CD1c-positive myeloid dendritic cell (primary cell): ENCODE results near the gene LILRB1.
"Not testable (repeated sequence)": the region's sequence is repeated elsewhere in the genome, so short reads cannot be mapped to it uniquely, and the experiment has no call there.

Experiments
- DNase-seq: peaks from one replicate; pipeline ENCODE4 v3.0.0-alpha.2; 2016; ENCODE audit errors: extremely low spot score

LILRB1 gene

DNA sequence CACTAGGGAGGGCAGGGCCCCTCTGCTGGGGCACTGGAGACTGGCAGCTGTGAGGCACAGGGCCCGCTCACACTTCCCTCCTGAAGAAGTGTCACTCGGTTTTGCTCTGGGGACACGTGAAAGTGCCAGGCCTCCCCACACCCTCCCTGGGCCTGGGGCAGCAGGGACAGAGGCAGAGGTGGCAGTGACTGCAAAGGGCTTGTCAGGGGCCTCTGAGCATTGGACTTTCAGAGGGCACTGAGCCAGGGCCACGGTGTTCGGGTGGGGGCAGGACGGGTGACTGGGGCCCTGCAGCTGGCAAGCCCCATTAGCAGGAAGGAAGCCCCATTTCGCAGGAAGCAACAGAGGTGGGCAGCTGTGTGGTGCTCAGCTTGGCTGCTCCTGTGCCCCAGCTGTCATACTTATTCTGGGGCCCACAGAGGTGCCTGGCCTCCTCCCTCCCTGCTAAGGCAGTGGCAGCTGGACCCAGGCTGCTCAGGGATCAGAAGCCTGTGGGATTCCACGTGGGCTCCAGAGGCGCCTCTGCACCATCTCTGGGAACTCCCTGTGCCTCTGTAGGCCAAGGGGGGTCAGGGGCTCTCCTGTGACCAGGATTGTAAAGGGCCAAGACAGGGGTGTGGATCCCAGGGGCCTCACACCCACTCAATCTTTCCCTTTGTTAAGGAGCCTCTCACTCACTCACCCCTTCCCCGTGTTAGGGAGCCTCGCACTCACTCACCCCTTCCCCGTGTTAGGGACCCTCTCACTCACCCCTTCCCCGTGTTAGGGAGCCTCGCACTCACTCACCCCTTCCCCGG lies 5.2 kb upstream of the LILRB1 start:
- DNase-seq: not testable (repeated sequence)

DNA sequence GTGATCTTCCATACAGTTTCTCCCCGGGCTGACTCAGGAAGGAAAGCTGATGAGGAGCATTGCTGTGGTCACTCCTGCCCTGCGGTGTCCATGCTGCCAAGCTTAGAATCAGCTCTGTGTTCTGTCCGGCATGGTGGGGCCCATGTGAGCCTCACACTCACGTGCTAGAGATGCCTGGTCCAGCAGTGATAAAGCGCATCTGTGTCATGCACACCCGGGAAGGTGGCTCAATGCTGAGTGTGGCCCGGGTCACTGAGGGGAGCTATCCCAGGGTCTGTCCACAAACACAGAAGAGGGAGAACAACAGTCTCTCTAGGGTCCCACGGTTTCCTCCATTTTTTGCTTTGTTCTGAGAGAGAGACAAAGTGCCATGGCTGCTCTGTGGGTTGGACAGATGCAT lies 3.5 kb upstream of the LILRB1 start:
- DNase-seq: no peak

DNA sequence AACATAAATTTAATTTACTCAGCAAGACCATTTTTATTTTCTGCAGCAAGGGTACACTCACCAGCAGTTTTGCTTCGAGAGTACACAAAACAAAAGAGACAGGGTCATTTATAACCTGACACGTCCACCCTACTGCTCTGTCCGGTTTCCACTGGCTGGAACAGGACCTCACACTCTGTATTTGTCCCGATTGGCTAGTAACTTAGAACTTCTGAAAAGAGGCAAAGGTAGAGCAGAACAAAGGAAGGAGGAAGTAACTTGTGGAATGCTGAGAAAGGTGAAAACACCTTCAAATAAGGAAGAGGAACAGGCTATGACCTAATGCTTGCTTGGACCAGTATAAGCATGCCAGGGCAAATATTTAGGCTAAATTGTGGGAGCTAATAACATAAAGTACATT lies 2.4 kb upstream of the LILRB1 start:
- not testable (repeated sequence) for DNase-seq

DNA sequence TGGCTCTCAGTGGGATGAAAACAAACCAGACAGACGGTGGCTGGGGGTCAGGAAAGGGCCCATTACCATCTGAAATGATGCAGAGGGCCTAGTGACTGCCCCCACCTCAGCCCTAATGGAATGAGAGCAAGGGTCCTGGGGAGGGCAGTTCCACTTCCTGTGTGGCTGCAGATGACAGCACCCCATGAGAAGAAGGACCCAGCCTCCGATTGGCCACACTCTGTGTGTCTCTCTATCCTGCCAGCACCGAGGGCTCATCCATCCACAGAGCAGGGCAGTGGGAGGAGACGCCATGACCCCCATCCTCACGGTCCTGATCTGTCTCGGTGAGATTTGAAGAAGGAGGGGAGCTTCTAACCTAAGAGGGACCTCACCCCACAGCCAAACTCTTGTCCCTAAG lies 498 bp downstream of the LILRB1 start:
- DNase-seq: no peak

DNA sequence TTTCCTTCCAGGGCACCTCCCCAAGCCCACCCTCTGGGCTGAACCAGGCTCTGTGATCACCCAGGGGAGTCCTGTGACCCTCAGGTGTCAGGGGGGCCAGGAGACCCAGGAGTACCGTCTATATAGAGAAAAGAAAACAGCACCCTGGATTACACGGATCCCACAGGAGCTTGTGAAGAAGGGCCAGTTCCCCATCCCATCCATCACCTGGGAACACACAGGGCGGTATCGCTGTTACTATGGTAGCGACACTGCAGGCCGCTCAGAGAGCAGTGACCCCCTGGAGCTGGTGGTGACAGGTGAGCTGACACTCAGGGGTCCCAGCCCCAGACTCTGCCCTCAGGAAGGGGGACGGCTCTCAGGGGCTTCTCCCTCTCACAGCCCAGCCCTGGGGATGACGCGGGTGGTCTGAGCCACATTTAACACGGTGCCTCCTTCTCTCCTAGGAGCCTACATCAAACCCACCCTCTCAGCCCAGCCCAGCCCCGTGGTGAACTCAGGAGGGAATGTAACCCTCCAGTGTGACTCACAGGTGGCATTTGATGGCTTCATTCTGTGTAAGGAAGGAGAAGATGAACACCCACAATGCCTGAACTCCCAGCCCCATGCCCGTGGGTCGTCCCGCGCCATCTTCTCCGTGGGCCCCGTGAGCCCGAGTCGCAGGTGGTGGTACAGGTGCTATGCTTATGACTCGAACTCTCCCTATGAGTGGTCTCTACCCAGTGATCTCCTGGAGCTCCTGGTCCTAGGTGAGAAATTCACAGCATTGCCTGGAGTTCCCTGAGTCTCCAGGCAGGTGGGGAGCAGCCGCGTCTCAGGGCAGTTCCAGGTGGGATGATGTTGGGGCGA lies 1.4 kb downstream of the LILRB1 start:
- DNase-seq: not testable (repeated sequence)

DNA sequence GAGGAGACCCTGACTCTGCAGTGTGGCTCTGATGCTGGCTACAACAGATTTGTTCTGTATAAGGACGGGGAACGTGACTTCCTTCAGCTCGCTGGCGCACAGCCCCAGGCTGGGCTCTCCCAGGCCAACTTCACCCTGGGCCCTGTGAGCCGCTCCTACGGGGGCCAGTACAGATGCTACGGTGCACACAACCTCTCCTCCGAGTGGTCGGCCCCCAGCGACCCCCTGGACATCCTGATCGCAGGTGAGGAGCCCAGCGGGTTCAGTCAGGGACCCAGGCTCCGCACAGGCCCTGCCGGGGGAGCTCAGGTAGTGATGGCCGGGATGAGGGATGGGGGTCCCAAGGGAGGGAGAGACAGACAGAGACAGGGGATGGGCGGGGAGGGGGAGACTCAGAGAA lies 2.2 kb downstream of the LILRB1 start:
- DNase-seq: not testable (repeated sequence)

DNA sequence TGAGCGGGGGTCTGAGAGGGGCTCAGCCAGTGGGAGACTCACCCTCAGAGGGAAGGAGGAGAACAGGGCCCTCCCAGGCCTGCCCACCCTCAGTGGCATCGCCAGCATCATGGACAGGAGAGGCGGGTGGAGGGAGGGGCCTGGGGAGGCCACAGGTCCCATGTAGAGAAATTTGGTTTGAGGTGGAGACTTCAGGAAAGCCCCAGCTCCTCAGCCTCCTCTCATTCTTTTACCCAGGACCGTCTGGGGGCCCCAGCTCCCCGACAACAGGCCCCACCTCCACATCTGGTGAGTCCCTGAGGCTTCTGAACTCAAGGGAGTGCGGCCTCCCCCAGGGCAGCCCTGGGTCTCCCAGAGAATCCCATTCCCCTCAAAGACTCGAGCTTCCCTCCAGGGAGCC lies 3.1 kb downstream of the LILRB1 start:
- no peak for DNase-seq

DNA sequence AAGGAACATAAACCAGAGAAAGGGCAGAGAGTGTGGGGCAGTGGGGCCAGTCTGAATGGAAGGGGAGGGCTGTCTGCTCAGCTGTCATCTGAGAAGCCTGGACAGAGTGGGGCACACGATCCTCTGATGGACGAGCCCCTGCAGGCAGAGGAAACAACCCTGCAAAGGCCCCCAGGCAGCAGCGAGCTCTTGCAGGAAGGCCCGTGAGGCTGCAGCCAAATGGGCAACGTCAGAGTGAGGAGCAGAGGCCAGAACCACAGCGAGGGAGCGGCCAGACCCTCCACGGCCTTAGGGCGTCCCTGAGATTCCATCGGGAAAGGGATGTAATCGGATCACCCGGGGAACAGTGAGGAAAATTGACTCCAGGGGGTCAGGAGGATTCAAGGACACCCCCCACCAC lies 5.8 kb downstream of the LILRB1 start:
- not testable (repeated sequence) for DNase-seq

DNA sequence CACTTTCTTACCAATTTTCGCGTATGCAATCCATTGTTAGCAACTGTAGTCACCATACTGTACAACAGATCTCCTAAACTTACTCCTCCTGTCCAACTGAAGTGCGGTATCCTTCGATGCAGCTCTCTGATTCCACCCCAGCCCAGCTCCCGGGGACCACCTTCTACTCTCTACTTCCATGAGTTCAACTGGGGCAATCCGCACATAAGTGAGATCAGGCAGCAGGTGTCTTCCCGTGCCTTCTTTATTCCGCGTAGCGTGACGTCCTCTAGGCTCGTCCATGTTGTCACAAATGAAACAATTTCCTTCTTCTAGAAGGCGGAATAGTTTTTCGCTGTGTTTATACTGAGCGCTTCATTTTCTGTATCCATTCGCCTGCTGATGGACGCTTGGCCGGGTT lies 8.4 kb downstream of the LILRB1 start:
- DNase-seq: no peak

DNA sequence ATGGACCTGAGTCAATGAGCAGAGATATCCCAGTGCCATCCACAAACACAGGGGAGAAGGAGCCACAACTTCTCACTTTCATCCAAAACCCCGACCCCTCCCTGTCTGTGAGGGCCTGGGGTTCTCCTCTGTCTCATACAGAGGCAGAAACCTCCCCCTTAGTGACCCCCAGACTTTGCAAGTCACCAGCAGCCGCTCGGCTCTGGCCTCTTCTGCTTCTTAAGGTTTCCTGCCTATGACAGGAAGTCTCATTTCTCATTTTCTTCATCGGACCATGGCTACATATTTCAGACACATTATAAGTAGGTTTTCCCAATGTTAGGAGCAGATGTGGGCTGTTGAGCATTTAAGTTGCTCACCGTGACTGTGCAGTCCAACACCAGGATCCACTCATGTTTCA lies 12.7 kb downstream of the LILRB1 start:
- peak; percentile 85 for DNase-seq

DNA sequence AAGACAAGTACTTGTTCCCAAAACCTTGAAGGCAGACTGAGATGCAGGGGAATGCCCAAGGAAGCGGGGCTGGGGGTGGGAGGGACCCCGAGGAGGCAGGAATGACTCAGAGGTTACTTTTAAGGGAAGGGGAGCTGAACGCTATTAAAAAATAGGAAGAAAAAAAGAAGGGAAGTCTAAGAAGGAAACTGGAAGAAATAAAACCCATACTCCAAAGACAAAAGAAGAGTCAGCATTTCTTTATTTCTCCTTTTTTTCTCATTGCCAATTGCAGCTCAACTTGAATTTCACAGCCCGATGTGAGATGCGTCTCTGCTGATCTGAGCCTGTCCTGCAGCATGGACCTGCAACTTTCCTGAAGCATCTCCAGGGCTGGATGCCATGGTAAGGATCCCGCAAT lies 13.3 kb downstream of the LILRB1 start:
- DNase-seq: peak; percentile 88

DNA sequence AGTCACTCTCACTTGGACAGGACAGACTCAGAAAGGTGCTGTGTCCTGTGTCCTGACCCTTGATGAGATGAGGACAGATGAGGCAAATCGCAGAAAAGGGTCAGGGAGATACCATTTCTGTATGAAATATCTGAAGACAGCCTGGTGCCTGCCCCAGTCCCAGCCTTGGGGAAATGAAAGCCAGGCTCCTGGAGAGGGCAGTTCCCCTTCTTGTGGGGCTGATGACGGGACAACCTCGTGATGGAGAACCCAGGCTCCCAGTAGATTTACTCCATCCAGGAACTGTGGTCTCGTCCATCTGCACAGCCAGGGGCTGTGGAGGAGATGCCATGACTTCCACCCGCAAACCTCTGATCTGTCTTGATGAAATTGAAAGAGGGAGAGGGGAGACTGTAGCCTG lies 13.8 kb downstream of the LILRB1 start:
- peak; percentile 92 for DNase-seq

DNA sequence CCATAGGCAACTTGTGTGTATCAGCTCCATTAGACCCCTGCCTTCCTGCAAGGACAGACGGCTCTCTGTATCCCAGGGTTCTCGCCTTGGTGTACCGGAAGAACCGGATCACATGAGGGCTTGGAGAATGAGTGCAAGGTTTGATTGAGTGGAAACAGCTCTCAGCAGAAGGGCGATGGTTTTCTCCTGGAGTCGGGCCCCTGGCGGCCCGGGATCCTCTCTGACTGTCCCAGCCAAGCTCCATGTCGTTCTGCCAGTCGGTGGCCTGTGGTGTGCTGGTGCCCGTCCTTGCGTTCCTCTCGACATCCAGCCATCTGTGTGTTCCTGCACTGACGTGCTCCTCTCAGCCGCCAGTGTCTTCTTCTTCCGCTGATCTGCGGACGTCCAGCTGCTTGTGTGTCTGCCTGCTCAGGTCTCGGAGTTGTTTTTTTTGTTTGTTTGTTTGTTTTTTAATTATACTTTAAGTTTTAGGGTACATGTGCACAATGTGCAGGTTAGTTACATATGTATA lies 16.1 kb downstream of the LILRB1 start:
- DNase-seq: no peak

DNA sequence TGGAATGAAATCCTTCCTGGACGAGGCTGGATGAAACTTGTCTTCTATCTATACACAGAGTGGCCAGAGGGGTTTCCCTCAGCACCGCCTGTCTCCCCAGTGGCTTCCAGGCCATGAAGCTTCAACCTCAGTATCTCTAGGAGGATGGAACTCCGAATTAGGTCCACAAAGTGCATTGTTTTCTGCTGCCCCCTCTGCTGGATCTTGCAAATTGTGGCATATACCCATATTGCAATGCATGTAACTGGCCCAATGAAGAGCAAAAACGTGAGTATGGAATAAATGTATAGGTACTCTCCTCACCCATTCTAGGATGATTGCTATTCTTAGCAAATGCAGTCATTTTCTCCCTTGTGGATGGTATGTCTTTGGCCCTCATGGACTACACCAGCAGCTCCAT lies 17.8 kb downstream of the LILRB1 start:
- no peak for DNase-seq

DNA sequence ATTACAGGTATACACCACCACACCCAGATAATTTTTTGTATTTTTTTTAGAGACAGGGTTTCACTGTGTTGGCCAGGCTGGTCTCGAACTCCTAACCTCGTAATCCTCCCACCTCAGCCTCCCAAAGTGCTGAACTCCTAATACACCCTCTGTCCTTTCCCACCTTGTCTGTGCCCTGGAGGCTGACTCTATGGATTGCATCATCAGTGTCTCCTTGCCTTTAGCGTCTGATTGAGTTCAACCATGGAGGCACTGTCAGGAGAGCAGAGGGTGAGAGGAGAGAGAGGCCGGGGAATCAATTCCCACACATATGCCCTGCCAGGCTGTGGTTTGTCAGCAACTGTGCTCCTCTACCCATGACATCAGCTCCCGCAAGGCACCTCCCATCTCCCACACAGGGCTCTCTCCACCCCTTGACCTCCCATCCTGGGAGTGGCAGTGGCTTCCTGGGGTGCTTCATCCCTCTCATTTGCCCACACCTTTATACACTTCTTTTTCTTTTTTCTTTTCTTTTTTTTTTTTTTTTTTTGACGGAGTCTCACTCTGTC lies 19.9 kb downstream of the LILRB1 start:
- DNase-seq: peak; percentile 64

DNA sequence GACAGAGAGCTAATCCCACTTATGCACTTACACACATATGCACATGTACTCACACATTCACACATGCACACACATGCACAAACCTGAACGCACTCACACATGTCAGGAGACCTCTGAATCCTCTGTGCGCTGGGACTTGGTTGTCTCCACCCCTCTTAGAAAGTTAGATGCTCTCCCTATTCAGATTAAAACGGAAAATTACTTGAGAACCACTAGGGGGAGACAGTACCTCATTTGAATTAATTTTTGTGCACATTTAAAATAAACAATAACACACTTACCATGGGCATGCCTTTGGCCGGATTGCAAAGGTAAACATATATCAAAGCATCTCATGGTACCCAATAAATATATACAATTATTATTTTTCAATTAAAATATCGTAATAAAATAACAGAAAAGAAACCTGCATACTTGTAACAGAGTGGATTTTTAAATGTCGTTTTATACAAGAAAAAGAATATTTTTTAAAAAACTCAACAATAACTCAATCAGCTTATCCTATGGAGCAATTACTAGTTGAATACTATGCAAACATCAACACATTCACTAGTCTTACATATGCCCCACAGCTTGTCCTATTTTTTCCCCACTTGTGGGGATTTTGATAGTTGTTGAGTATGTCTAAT lies 23.0 kb downstream of the LILRB1 start:
- peak; percentile 74 for DNase-seq

DNA sequence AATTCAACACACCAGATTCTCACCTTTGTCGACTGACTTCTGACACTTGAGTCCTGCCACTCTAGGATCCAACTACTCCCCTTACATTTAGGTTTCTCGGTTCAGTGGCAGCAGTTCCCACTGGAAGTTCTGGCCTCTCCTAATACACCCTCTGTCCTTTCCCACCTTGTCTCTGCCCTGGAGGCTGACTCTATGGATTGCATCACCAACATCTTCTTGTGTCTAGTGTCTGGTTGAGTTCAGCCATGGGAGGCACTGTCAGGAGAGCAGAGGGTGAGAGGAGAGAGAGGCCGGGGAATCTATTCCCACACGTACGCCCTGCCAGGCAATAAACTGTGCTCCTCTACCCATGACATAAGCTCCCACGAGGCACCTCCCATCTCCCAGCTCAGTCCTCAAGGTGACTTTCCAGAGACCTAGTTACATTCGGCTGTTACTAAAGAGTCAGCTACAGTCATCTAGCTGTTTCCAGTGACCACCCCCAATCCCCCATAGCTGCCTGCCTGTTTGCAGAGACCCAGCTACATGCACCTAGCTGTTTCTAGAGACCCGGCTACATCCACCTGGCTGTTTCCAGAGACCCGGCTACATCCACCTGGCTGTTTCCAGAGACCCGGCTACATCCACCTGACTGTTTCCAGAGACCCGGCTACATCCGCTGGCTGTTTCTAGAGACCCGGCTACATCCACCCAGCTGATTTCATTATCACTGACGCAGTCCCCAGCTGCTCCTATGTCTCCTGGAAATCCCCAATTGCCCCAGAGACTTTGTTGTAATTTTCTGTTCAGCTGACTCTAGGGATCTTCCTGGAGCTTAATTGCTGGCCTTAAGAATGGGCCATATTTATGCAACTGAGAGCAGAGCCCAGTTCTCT lies 24.4 kb downstream of the LILRB1 start:
- DNase-seq: peak; percentile 77

DNA sequence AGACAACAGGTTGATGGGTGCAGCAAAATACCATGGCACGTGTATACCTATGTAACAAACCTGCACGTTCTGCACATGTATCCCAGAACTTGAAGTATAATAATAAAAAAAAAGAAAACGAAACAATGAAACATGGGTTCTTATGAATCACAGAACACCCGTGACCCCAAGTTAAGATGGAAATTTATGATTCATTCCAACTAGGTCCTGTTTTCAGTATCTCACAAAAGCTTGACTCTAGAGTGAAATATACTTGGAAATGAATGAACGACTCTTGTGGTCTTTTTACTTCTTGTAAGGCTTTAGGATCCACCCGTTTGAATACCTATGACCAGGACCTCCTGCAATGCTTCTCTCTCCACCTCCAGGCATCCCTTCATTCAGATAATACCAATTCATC lies 29.0 kb downstream of the LILRB1 start:
- DNase-seq: peak; percentile 87

DNA sequence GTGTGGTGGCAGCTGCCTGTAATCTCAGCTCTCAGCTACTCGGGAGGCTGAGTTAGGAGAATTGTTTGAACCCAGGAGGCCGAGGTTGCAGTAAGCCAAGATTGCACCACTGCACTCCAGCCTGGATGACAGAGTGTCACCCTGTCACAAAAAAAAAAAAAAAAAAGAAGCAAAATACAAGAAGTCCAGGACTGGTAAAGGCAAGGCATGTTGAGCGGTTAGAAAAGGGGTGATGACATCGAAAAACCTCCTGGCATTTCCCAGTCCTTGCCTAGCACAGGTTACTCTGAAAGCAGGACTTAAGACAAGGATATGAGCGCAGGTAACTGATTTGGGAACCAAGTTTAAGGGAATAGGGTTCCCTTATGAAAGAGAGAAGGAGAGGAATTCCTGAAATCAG lies 30.0 kb downstream of the LILRB1 start:
- peak; percentile 80 for DNase-seq

DNA sequence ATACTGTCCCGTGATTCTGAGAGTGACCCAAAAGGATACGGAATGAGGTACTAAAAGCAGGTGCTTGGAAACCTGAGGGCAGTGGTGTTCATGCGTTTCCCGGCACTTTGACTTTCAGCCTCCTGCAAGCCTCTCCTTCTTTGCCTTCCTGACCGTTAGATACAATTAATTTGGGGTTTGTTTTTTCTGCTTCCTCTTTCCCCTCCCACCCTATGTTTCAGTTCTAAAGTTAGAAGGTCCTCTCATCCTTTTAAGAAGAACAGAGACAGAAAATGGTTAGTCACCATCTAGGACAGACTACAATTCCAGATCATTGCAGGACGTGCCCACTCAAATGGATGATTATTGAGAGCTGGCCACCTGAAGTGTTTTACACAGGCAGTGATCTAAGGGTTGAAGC lies 30.7 kb downstream of the LILRB1 start:
- DNase-seq: peak; percentile 93

DNA sequence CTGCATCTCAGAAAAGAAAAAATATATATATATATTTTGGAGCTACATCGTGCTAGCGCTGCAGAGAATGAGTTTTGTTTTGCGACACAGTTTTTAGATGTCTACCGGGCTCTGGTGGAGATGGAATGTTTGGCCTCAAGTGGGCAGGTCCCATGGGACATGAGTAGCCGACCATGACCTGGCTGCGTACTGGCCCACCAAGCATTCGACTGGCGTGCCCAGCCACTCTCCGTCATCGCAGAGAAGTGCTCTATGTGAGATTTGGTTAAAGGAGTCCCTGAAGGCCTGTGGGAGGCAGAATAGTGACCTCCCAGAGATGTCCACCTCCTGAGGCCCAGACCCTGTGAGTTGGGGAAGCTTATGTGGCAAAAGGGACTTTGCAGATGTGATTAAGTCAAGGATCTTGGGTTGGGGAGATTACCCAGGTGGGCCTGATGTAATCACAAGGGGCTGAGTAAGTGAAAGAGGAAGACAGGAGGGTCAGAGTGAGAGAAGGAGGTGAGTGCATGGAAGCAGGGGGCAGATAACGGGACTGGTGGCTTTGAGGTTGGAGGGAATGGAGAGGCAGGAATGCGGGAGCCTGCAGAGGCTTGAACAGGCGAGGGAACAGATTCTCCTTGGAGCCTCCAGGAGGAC lies 31.7 kb downstream of the LILRB1 start:
- DNase-seq: peak; percentile 51
